Measurements from ENCODE around the gene NUBPL.

- no peak for TF ChIP-seq POLR2AphosphoS5 (IDR thresholded peaks at IDR 0.05; ENCODE audit: low read depth, low read length)
- no peak for TF ChIP-seq POU2F2 (IDR thresholded peaks at IDR 0.05; ENCODE audit: low read depth, low read length)
- TF ChIP-seq TAF1 (IDR thresholded peaks at IDR 0.05; ENCODE audit: low read depth, low read length): no peak
- no peak for TF ChIP-seq POLR2A (IDR thresholded peaks at IDR 0.05; ENCODE audit: low read depth, low read length)
- TF ChIP-seq SPI1 (IDR thresholded peaks at IDR 0.05; ENCODE audit: low read depth, low read length): peak; percentile 53; the same call in 1 of the 2 replicates
- TF ChIP-seq PAX5 (IDR thresholded peaks at IDR 0.05; ENCODE audit: insufficient read depth, low read length, severe bottlenecking): no peak
Observed at GRCh38 chr14:31898838-31899528, 337.8 kb downstream of the NUBPL start.
